ENCODE results near the gene DYRK2.

The DYRK2 gene

DNA sequence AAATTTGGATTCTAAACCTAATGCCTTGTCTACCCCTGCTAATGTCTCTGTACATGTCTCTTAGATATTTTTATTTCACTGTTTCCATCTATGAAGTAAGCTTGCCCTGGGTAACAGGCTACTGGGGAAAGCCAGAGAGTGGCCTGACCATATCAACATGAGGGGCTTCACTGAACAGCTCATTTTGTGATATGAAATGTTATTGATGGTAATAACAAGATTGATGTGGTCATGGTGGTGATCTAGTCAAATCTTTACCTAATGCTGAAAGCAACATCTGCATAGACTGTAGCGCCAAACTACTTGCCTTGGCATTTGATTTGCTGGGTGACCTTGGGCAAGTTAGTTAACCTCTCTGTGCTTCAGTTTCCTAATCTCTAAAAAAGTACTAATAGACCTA lies 9.9 kb upstream of the DYRK2 start:
- TF ChIP-seq, protein P1, sequence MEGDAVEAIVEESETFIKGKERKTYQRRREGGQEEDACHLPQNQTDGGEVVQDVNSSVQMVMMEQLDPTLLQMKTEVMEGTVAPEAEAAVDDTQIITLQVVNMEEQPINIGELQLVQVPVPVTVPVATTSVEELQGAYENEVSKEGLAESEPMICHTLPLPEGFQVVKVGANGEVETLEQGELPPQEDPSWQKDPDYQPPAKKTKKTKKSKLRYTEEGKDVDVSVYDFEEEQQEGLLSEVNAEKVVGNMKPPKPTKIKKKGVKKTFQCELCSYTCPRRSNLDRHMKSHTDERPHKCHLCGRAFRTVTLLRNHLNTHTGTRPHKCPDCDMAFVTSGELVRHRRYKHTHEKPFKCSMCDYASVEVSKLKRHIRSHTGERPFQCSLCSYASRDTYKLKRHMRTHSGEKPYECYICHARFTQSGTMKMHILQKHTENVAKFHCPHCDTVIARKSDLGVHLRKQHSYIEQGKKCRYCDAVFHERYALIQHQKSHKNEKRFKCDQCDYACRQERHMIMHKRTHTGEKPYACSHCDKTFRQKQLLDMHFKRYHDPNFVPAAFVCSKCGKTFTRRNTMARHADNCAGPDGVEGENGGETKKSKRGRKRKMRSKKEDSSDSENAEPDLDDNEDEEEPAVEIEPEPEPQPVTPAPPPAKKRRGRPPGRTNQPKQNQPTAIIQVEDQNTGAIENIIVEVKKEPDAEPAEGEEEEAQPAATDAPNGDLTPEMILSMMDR (IDR thresholded peaks at IDR 0.05; ENCODE audit: control insufficient read depth, extremely low read depth, insufficient read depth), result no peak

GRCh38 chr12:67640863-67641262 lies 7.7 kb upstream of the DYRK2 start:
- H3K4me3 ChIP-seq (ENCODE audit: low read depth, low read length), result no peak overlapping the region
- TF ChIP-seq, protein P1 (IDR thresholded peaks at IDR 0.05; ENCODE audit: control insufficient read depth, extremely low read depth, insufficient read depth), result no peak

More for the DNA sequence above, 9.9 kb upstream of the DYRK2 start:
- DNase-seq (ENCODE audit: low read depth), result no peak
- no peak overlapping the region for H3K4me3 ChIP-seq (ENCODE audit: low read depth, low read length)

GRCh38 chr12:67645126-67645525 lies 3.4 kb upstream of the DYRK2 start:
- TF ChIP-seq, protein P1 (IDR thresholded peaks at IDR 0.05; ENCODE audit: control insufficient read depth, extremely low read depth, insufficient read depth), result no peak
- DNase-seq (ENCODE audit: low read depth), result no peak
- no peak overlapping the region for H3K4me3 ChIP-seq (ENCODE audit: low read depth, low read length)

More at GRCh38 chr12:67640863-67641262, 7.7 kb upstream of the DYRK2 start:
- DNase-seq (ENCODE audit: low read depth), result no peak

DNA sequence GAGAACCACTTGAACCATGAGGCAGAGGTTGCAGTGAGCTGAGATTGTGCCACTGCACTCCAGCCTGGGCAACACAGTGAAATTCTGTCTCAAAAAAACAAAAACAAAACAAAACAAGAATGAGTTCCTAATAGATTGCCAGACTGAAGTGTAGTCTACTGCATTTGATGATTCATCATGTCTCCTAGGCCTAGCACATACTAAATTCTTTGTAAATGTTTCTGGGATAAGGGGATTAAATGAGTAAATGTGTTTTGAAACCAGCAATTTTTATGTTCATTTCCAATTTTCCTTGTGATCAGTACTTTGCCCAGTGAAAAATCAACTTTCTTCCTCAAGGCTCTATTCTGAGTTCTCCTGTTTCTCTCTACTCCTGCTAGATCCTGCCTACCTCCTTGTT lies 2.9 kb upstream of the DYRK2 start:
- TF ChIP-seq, protein P1 (IDR thresholded peaks at IDR 0.05; ENCODE audit: control insufficient read depth, extremely low read depth, insufficient read depth), result no peak
- DNase-seq (ENCODE audit: low read depth), result no peak
- H3K4me3 ChIP-seq (ENCODE audit: low read depth, low read length), result no peak overlapping the region

DNA sequence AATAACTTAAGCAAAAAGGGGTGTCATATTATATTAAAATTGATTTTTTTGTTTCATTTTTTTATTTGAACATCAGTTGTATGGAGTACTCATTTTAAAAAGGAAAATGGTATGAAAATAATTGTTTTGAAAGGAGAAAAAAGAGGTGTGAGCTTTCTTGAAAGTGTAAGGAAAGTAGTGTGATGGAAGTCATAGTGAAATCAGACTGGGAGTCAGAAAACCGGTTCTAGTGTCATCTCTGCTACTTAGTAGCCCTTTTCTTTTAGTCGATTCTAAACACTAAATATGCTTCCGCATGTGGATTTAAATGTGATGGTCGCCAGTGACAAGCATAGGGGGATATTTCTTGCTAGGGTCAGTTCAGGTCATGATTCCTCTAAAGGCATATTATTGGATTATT lies 1.8 kb upstream of the DYRK2 start:
- no peak overlapping the region for H3K4me3 ChIP-seq (ENCODE audit: low read depth, low read length)
- DNase-seq (ENCODE audit: low read depth), result no peak
- TF ChIP-seq, protein P1 (IDR thresholded peaks at IDR 0.05; ENCODE audit: control insufficient read depth, extremely low read depth, insufficient read depth), result no peak

DNA sequence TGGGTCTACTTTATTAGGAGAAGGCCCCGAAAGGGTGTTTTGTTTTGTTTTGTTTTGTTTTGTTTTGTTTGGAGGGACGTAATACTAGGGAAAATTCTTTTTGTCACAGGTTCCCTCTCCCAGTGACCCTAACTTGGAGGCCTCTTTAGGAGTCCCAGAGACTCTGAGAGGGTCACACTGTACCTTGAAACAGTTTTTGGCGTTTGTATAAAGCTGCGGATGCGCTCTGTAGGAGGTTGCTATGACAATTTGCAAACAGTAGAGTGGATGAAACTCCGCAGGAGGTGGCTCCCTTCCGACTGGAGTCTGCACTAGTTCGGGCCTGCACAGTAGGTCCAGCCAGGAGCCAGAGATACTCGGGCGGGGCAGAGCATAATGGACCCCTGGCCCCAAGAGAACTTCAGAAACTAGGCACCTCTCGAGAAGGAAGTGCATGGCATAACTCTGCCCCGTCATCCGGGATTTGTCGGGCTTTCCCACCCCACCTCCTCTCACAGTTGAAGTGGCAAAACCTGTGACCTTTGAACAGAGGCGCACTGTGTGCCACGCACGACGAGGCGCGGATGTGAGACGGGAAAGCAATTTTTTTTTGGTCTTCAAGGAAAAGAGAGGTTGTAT lies 1.3 kb upstream of the DYRK2 start:
- no peak for DNase-seq (ENCODE audit: low read depth)
- H3K4me3 ChIP-seq (ENCODE audit: low read depth, low read length), result no peak overlapping the region
- TF ChIP-seq, protein P1 (IDR thresholded peaks at IDR 0.05; ENCODE audit: control insufficient read depth, extremely low read depth, insufficient read depth), result no peak

Data from LNCaP clone FGC (cell line).